Activated CD8-positive, alpha-beta memory T cell treated with anti-CD3 and anti-CD28 coated beads for 24 hours (primary cell): ENCODE results near the gene C8B.

Source experiments
- DNase-seq: peaks from one replicate; pipeline ENCODE4 v3.0.0-alpha.2; 2020

The C8B gene

GRCh38 chr1:56970280-56970679, 4.5 kb upstream of the C8B start:
- no peak for DNase-seq

- DNase-seq: no peak
These were observed 3.2 kb upstream of the C8B start for GRCh38 chr1:56968878-56969495.

- no peak for DNase-seq
These were observed 2.4 kb upstream of the C8B start for GRCh38 chr1:56967900-56968832.

- no peak for DNase-seq
These were observed 1.5 kb upstream of the C8B start for GRCh38 chr1:56967355-56967754.

- DNase-seq: no peak
These were observed 834 bp upstream of the C8B start for GRCh38 chr1:56966698-56966999.

- DNase-seq: no peak
These were observed 624 bp downstream of the C8B start for GRCh38 chr1:56965191-56965590.

GRCh38 chr1:56964349-56965017, 1.3 kb downstream of the C8B start:
- no peak for DNase-seq

- no peak for DNase-seq
These were observed 2.1 kb downstream of the C8B start for GRCh38 chr1:56963667-56964066.

- DNase-seq: no peak
These were observed 4.4 kb downstream of the C8B start for GRCh38 chr1:56961426-56961825.

- DNase-seq: no peak
These were observed 7.3 kb downstream of the C8B start for GRCh38 chr1:56958526-56958925.

- no peak for DNase-seq
These were observed 7.9 kb downstream of the C8B start for GRCh38 chr1:56957931-56958330.

GRCh38 chr1:56954664-56955063, 11.2 kb downstream of the C8B start:
- no peak for DNase-seq

- DNase-seq: no peak
These were observed 12.4 kb downstream of the C8B start for GRCh38 chr1:56953386-56953785.

- no peak for DNase-seq
These were observed 13.3 kb downstream of the C8B start for GRCh38 chr1:56952501-56952900.

- no peak for DNase-seq
These were observed 17.3 kb downstream of the C8B start for GRCh38 chr1:56948403-56949023.

GRCh38 chr1:56940039-56940438, 25.8 kb downstream of the C8B start:
- no peak for DNase-seq

GRCh38 chr1:56939209-56939608, 26.6 kb downstream of the C8B start:
- DNase-seq: no peak

- no peak for DNase-seq
These were observed 27.2 kb downstream of the C8B start for GRCh38 chr1:56938646-56939045.

GRCh38 chr1:56934430-56935060, 31.3 kb downstream of the C8B start:
- no peak for DNase-seq

- DNase-seq: no peak
These were observed 32.2 kb downstream of the C8B start for GRCh38 chr1:56933606-56934005.

- no peak for DNase-seq
These were observed 32.7 kb downstream of the C8B start for GRCh38 chr1:56933161-56933560.

GRCh38 chr1:56931686-56932085, 34.1 kb downstream of the C8B start:
- no peak for DNase-seq

- DNase-seq: no peak
These were observed 34.6 kb downstream of the C8B start for GRCh38 chr1:56931211-56931610.
